HCT116 (cell line): Measurements from ENCODE around the gene TMEM232. TPM values are rescaled to one million over a fixed set of nuclear protein-coding genes. Genes with fewer than 3 reads are reported as not detected.

Source experiments
- ATAC-seq: fragments of 200-7000 bp; cut with Tn5 transposase; 2 replicates; pipeline ENCODE4 v1.9.1; 2020; ENCODE audit warnings: mild to moderate bottlenecking, moderate library complexity
- BruUV-seq: library from RNA; stranded (reverse); fragments of 400-500 nt; replicated peaks from 2 replicates; lab custom pipeline; 2021; lab: Mats Ljungman, UMichigan
- CTCF ChIA-PET: fragments of 300-600 bp; sonication (Branson Sonifier 250); formaldehyde crosslinking; loops from one replicate; lab custom pipeline; 2021; ENCODE audit warnings: antibody characterized with exemption; lab: Charles Lee
- POLR2A ChIA-PET: fragments of 300-600, 350-600 bp; sonication (Branson Sonifier 250); formaldehyde crosslinking; loops from one replicate; lab custom pipeline; 2021; ENCODE audit warnings: antibody characterized with exemption; lab: Charles Lee
- RAD21 ChIA-PET, 2 experiments: fragments of 300-600 bp; sonication (Branson Sonifier 250); formaldehyde crosslinking; loops; one replicate each; lab custom pipeline; 2023; ENCODE audit warnings: low total read pairs in 2 of 2; ENCODE audit not compliant: uncharacterized antibody in 2 of 2, unreplicated experiment in 2 of 2, low non-redundant PET in 1 of 2; lab: Charles Lee
- DNase-seq: peaks from one replicate; pipeline ENCODE4 v3.0.0-alpha.2; 2010; ENCODE audit warnings: low read depth, low spot score
- H2AFZ ChIP-seq: fragments of 200-600 bp; shearing (Covaris generic), sonication (generic); 2 replicates; pipeline ENCODE4 v1.6.1; 2017; ENCODE audit warnings: low read depth, mixed run types, mixed read lengths, antibody characterized with exemption, low read length; ENCODE audit not compliant: poor library complexity, severe bottlenecking
- H3K27ac ChIP-seq: 2 replicates; pipeline ENCODE4 v1.5.1; 2012; ENCODE audit warnings: low read depth, low read length
- H3K27me3 ChIP-seq: fragments of 200-600 bp; sonication (generic); 2 replicates; pipeline ENCODE4 v1.6.1; 2016; ENCODE audit warnings: mixed run types, low read length, mixed read lengths; ENCODE audit not compliant: insufficient read depth
- H3K36me3 ChIP-seq, 2 experiments: fragments of 200-500 bp in 1 of 2; fragments of 200-600 bp in 1 of 2; sonication (Bioruptor generic) in 1 of 2; sonication (generic) in 1 of 2; 2 replicates each; pipeline versions ENCODE4 v1.5.1 to v1.6.1; 2014 to 2016; ENCODE audit warnings: low read length in 2 of 2, inconsistent platforms in 1 of 2, mixed read lengths in 1 of 2, mixed run types in 1 of 2; ENCODE audit not compliant: insufficient read depth in 2 of 2, control insufficient read depth in 1 of 2
- H3K4me1 ChIP-seq, 2 experiments: fragments of 200-600 bp in 1 of 2; sonication (generic) in 1 of 2; 2 replicates each; pipeline versions ENCODE4 v1.5.1 to v1.6.1; 2012 to 2017; ENCODE audit warnings: low read length in 2 of 2, inconsistent platforms in 1 of 2, mild to moderate bottlenecking in 1 of 2, mixed read lengths in 1 of 2, mixed run types in 1 of 2, moderate library complexity in 1 of 2; ENCODE audit not compliant: insufficient read depth in 2 of 2, control insufficient read depth in 1 of 2
- H3K4me2 ChIP-seq: fragments of 200-600 bp; sonication (generic); 2 replicates; pipeline ENCODE4 v1.6.1; 2017; ENCODE audit warnings: mixed run types, low read length, mixed read lengths
- H3K4me3 ChIP-seq, 2 experiments: fragments of 200-600 bp in 1 of 2; sonication (generic) in 1 of 2; replicated peaks in 1 of 2; 2 replicates each; pipeline ENCODE4 v1.5.1; 2011 to 2016; ENCODE audit warnings: low read length in 2 of 2, control low read depth in 1 of 2, low read depth in 1 of 2, mild to moderate bottlenecking in 1 of 2, mixed read lengths in 1 of 2, mixed run types in 1 of 2
- H3K79me2 ChIP-seq: fragments of 200-600 bp; sonication (generic); 2 replicates; pipeline ENCODE4 v1.6.1; 2017; ENCODE audit warnings: mild to moderate bottlenecking, mixed run types, low read length, moderate library complexity, mixed read lengths; ENCODE audit not compliant: insufficient read depth
- H3K9ac ChIP-seq: fragments of 200-600 bp; sonication (generic); 2 replicates; pipeline ENCODE4 v1.6.1; 2016; ENCODE audit warnings: low read length, mixed read lengths
- H3K9me2 ChIP-seq: fragments of 200-600 bp; sonication (generic), shearing (Covaris generic); 2 replicates; pipeline ENCODE4 v1.6.1; 2017; ENCODE audit warnings: mixed run types, mild to moderate bottlenecking, moderate library complexity; ENCODE audit not compliant: insufficient read depth
- H3K9me3 ChIP-seq, 2 experiments: fragments of 200-500 bp in 1 of 2; fragments of 200-600 bp in 1 of 2; sonication (Bioruptor generic) in 1 of 2; sonication (generic) in 1 of 2; 2 replicates each; pipeline ENCODE4 v1.6.1; 2014 to 2017; ENCODE audit warnings: low read length in 2 of 2, mixed read lengths in 2 of 2, inconsistent platforms in 1 of 2, low read depth in 1 of 2, mild to moderate bottlenecking in 1 of 2, mixed run types in 1 of 2, moderate library complexity in 1 of 2; ENCODE audit not compliant: control insufficient read depth in 1 of 2, insufficient read depth in 1 of 2
- H4K20me1 ChIP-seq: fragments of 200-600 bp; sonication (generic), shearing (Covaris generic); 2 replicates; pipeline ENCODE4 v1.6.1; 2017; ENCODE audit warnings: mixed run types, mild to moderate bottlenecking, moderate library complexity; ENCODE audit not compliant: insufficient read depth
- ELF1 ChIP-seq: IDR thresholded peaks from 2 replicates; pipeline ENCODE4 v1.6.1; 2012; ENCODE audit warnings: low read depth, borderline replicate concordance
- RAD21 ChIP-seq: IDR thresholded peaks from 2 replicates; pipeline ENCODE4 v1.6.1; 2012; ENCODE audit warnings: low read depth, mild to moderate bottlenecking
- SRF ChIP-seq: IDR thresholded peaks from 2 replicates; pipeline ENCODE4 v1.6.1; 2012; ENCODE audit warnings: low read depth
- ZFX ChIP-seq: fragments of 450-650 bp; IDR thresholded peaks from 2 replicates; pipeline ENCODE4 v1.6.1; 2017
- ZNF274 ChIP-seq: fragments of 200-500 bp; sonication (Bioruptor generic); IDR thresholded peaks from 2 replicates; pipeline ENCODE4 v1.6.1; 2014; ENCODE audit warnings: mild to moderate bottlenecking, low read depth, low read length, inconsistent platforms
- intact Hi-C: fragments of 100-400 bp; cut with micrococcal nuclease; formaldehyde crosslinking; loops from 2 replicates; pipeline ENCODE4 v1.10.0; 2022
- total RNA-seq: library from RNA; stranded (reverse); gene quantifications from one replicate; pipeline ENCODE4 v1.2.1, GENCODE V29; 2021; ENCODE audit not compliant: unreplicated experiment
- TF ChIP-seq, protein P1 (sequence below): IDR thresholded peaks from 2 replicates; pipeline ENCODE4 v1.6.1; 2012; ENCODE audit warnings: low read depth
- TF ChIP-seq, protein P2 (sequence below): IDR thresholded peaks from 2 replicates; pipeline ENCODE4 v1.6.1; 2012

The TMEM232 gene
- total RNA-seq, 1 experiment from 2014 or later = 1.2 TPM

DNA sequence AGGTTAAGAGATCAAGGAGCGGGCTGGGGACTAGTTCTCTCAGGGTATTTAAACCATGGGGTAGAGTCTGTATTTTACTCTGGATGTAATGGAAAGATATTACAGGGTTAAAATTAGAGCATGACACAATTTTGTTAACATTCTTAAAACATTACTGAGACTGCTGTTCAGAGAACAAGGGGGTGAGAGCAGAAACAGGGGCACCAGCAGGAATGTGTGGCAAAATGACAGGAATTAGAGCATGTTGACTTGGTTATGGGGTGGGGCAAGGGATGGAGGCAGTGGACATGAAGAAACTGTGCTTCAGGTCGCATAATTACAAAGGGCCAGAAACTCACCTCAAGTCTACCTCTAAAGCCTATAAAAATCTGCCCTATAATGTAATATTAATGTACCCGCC, 75.0 kb downstream of the TMEM232 start:
- ChIA-PET CTCF (no interaction called here), RAD21 (no interaction called here), POLR2A (no interaction called here)
- H3K36me3 ChIP-seq = no peaks in the 10 kb centered on the region
- no peak overlapping the region for H3K4me3 ChIP-seq
- H3K9me2 ChIP-seq = no peaks in the 10 kb centered on the region
- H3K4me1 ChIP-seq = no peaks in the 10 kb centered on the region
- DNase-seq = no peak
- no peaks in the 10 kb centered on the region; the same call in 1 of the 2 replicates for H4K20me1 ChIP-seq
- intact Hi-C loops = no loop called here
- no peak overlapping the region for H2AFZ ChIP-seq
- no peaks in the 10 kb centered on the region for H3K79me2 ChIP-seq
- no peak overlapping the region for H3K9ac ChIP-seq
- TF ChIP-seq ZFX (no peak), RAD21 (no peak), ZNF274 (no peak), SRF (no peak), ELF1 (no peak)
- TF ChIP-seq, protein P1, sequence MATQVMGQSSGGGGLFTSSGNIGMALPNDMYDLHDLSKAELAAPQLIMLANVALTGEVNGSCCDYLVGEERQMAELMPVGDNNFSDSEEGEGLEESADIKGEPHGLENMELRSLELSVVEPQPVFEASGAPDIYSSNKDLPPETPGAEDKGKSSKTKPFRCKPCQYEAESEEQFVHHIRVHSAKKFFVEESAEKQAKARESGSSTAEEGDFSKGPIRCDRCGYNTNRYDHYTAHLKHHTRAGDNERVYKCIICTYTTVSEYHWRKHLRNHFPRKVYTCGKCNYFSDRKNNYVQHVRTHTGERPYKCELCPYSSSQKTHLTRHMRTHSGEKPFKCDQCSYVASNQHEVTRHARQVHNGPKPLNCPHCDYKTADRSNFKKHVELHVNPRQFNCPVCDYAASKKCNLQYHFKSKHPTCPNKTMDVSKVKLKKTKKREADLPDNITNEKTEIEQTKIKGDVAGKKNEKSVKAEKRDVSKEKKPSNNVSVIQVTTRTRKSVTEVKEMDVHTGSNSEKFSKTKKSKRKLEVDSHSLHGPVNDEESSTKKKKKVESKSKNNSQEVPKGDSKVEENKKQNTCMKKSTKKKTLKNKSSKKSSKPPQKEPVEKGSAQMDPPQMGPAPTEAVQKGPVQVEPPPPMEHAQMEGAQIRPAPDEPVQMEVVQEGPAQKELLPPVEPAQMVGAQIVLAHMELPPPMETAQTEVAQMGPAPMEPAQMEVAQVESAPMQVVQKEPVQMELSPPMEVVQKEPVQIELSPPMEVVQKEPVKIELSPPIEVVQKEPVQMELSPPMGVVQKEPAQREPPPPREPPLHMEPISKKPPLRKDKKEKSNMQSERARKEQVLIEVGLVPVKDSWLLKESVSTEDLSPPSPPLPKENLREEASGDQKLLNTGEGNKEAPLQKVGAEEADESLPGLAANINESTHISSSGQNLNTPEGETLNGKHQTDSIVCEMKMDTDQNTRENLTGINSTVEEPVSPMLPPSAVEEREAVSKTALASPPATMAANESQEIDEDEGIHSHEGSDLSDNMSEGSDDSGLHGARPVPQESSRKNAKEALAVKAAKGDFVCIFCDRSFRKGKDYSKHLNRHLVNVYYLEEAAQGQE = no peak
- TF ChIP-seq, protein P2, sequence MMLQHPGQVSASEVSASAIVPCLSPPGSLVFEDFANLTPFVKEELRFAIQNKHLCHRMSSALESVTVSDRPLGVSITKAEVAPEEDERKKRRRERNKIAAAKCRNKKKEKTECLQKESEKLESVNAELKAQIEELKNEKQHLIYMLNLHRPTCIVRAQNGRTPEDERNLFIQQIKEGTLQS = no peak
- TF ChIP-seq, all 23 proteins: peak for 0
- H3K27ac ChIP-seq = no peak overlapping the region
- ATAC-seq = no peak
- no peaks in the 10 kb centered on the region for H3K9me3 ChIP-seq
- H3K27me3 ChIP-seq = no peaks in the 10 kb centered on the region
- BruUV-seq = no TSS peak
- no peak overlapping the region for H3K4me2 ChIP-seq
